GM12892 (cell line): Measurements from ENCODE around the gene TXNDC16.

Experiments
- POLR2A ChIP-seq: IDR thresholded peaks from 2 replicates; pipeline ENCODE4 v1.6.1; 2011; ENCODE audit warnings: low read depth, low read length, control low read depth
- TAF1 ChIP-seq: IDR thresholded peaks from 2 replicates; pipeline ENCODE4 v1.6.1; 2011; ENCODE audit warnings: low read depth, mild to moderate bottlenecking, control low read depth, low read length, borderline replicate concordance

- TF ChIP-seq TAF1 (no peak), POLR2A (no peak)
These were observed 138.4 kb downstream of the TXNDC16 start for GRCh38 chr14:52413729-52414408.
